Glutamatergic neuron (in vitro differentiated cells): ENCODE measurements around the gene NUMB. TPM values are rescaled to one million over a fixed set of nuclear protein-coding genes. Genes with fewer than 3 reads are reported as not detected.
"Not testable (repeated sequence)": the region's sequence is repeated elsewhere in the genome, so short reads cannot be mapped to it uniquely, and the experiment has no call there.

Experiments
- DNase-seq: peaks from one replicate; pipeline ENCODE4 v3.0.0; 2022
- H3K27ac Mint-ChIP-seq: one replicate; pipeline ENCODE4 v1.8.0; 2020; ENCODE audit warnings: mild to moderate bottlenecking, mixed read lengths, inconsistent platforms; ENCODE audit not compliant: unreplicated experiment
- H3K27me3 Mint-ChIP-seq: one replicate; pipeline ENCODE4 v1.8.0; 2020; ENCODE audit warnings: mild to moderate bottlenecking, moderate library complexity, mixed read lengths, inconsistent platforms; ENCODE audit not compliant: unreplicated experiment
- H3K36me3 Mint-ChIP-seq: one replicate; pipeline ENCODE4 v1.8.0; 2020; ENCODE audit warnings: mild to moderate bottlenecking, mixed read lengths, inconsistent platforms; ENCODE audit not compliant: unreplicated experiment
- H3K4me1 Mint-ChIP-seq: one replicate; pipeline ENCODE4 v1.8.0; 2020; ENCODE audit warnings: mild to moderate bottlenecking, low read depth, mixed read lengths, inconsistent platforms; ENCODE audit not compliant: unreplicated experiment
- H3K4me3 Mint-ChIP-seq: one replicate; pipeline ENCODE4 v1.8.0; 2020; ENCODE audit warnings: mild to moderate bottlenecking, mixed read lengths, inconsistent platforms; ENCODE audit not compliant: unreplicated experiment
- H3K9me3 Mint-ChIP-seq: one replicate; pipeline ENCODE4 v1.8.0; 2020; ENCODE audit warnings: mild to moderate bottlenecking, moderate library complexity, mixed read lengths, inconsistent platforms; ENCODE audit not compliant: unreplicated experiment
- total RNA-seq: library from RNA; stranded (reverse); fragmentation: NEBNext Ultra II Directional; extraction: Animal tissue kit (Norgen Biotek cat#: 25700); gene quantifications from one replicate; pipeline ENCODE4 v1.2.1, GENCODE V29; 2021; ENCODE audit not compliant: unreplicated experiment
- TF ChIP-seq, protein P1 (sequence below): fragments of 200-600 bp; sonication (generic); IDR thresholded peaks from one replicate; pipeline ENCODE4 v1.5.0; 2021; ENCODE audit not compliant: partially characterized antibody, unreplicated experiment

NUMB gene
- total RNA-seq, 1 donor from 2014 or later, result 48.0 TPM

DNA sequence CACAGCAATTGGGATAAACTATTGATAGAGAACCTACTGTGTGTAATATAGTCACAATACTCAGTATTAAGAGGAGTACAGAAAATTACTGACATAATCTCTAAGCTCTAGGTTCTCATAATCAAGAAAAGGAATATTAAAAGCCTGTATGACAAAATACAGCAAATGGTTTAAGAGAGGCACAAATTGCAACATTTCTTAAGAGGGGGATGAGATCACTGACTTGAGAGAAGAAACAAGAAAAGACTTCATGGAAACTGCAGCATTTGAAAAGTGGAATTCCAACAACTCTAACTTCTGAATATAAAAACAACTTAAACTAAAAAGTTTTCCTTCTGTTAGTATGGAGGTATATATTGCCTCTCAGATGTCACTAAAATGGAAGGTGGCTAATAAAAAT, 89.7 kb downstream of the NUMB start:
- H3K27ac Mint-ChIP-seq, result no peak overlapping the region
- no peak overlapping the region for H3K4me3 Mint-ChIP-seq

DNA sequence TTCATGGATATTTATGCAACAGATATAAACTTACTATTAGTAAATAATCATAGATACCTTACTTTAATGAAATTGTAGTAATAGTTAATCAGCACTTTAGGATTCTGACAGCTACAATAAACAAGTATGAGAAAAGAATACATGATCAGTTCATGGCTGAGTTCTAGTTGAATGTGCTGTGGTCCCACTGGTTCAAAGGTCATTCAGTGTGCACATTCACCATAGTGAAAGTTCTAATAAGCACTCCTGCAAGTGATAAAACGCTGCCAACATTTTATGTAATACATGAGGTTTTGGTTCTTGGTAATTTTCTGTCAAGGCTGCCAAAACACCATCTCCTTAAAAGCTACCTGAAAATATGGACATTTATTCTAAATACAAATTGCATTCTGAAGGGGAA, 92.6 kb downstream of the NUMB start:
- H3K4me1 Mint-ChIP-seq, result no peaks in the 10 kb centered on the region
- H3K9me3 Mint-ChIP-seq, result no peaks in the 10 kb centered on the region
- DNase-seq, result no peak
- H3K4me3 Mint-ChIP-seq, result no peak overlapping the region
- H3K27ac Mint-ChIP-seq, result no peak overlapping the region
- no peaks in the 10 kb centered on the region for H3K27me3 Mint-ChIP-seq
- H3K36me3 Mint-ChIP-seq, result peaks cover 5% of the 10 kb centered on the region
- TF ChIP-seq, protein P1, sequence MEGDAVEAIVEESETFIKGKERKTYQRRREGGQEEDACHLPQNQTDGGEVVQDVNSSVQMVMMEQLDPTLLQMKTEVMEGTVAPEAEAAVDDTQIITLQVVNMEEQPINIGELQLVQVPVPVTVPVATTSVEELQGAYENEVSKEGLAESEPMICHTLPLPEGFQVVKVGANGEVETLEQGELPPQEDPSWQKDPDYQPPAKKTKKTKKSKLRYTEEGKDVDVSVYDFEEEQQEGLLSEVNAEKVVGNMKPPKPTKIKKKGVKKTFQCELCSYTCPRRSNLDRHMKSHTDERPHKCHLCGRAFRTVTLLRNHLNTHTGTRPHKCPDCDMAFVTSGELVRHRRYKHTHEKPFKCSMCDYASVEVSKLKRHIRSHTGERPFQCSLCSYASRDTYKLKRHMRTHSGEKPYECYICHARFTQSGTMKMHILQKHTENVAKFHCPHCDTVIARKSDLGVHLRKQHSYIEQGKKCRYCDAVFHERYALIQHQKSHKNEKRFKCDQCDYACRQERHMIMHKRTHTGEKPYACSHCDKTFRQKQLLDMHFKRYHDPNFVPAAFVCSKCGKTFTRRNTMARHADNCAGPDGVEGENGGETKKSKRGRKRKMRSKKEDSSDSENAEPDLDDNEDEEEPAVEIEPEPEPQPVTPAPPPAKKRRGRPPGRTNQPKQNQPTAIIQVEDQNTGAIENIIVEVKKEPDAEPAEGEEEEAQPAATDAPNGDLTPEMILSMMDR, result no peak

More for the DNA sequence above, 89.7 kb downstream of the NUMB start:
- Mint-ChIP-seq H3K4me1 (no peaks in the 10 kb centered on the region), H3K36me3 (no peaks in the 10 kb centered on the region), H3K9me3 (no peaks in the 10 kb centered on the region), H3K27me3 (no peaks in the 10 kb centered on the region)
- DNase-seq, result no peak
- TF ChIP-seq, protein P1, result no peak

DNA sequence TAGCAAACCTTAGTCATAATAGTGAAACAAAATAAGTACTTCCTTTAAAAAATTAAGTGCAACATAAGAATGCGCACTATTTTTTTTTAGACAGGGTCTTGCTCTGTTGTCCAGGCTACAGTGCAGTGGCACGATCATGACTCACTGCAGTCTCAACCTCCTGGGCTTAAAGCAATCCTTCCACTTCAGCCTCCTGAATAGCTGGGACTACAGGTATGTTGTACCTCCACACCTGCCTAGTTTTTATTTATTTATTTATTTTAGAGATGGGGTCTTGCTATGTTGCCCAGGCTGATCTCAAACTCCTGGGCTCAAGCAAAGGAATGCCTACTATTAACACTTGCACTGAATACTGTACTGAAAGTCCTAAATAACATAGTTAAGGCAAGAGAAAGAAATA, 93.8 kb downstream of the NUMB start:
- Mint-ChIP-seq H3K4me1 (no peaks in the 10 kb centered on the region), H3K4me3 (no peak overlapping the region)

DNA sequence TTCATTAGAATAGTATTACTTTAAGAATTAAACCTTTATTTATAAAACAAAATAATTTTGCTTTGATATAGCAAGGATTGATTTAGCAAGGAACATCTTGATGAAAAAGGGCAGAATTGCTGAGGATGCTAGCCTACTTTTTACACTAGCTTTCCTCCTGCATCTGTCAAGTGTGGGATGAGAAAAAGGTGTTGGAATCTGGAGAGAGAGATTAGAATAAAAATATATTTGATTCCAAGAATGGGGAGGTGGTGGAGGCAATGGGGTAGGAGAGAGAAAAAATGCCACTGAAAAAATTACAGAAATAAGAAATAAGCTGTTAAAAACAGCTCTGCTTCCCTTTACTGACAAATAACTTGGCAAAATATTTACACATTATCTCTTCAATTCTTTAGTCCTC, 98.9 kb downstream of the NUMB start:
- H3K27me3 Mint-ChIP-seq, result peaks cover 2% of the 10 kb centered on the region
- H3K4me3 Mint-ChIP-seq, result no peak overlapping the region
- no peaks in the 10 kb centered on the region for H3K9me3 Mint-ChIP-seq
- peaks cover 5% of the 10 kb centered on the region for H3K36me3 Mint-ChIP-seq
- DNase-seq, result no peak
- no peaks in the 10 kb centered on the region for H3K4me1 Mint-ChIP-seq
- H3K27ac Mint-ChIP-seq, result no peak overlapping the region
- TF ChIP-seq, protein P1, result no peak

More for the DNA sequence above, 93.8 kb downstream of the NUMB start:
- Mint-ChIP-seq H3K36me3 (peaks cover 5% of the 10 kb centered on the region), H3K9me3 (no peaks in the 10 kb centered on the region), H3K27me3 (no peaks in the 10 kb centered on the region), H3K27ac (no peak overlapping the region)
- TF ChIP-seq, protein P1, result no peak
- no peak for DNase-seq

DNA sequence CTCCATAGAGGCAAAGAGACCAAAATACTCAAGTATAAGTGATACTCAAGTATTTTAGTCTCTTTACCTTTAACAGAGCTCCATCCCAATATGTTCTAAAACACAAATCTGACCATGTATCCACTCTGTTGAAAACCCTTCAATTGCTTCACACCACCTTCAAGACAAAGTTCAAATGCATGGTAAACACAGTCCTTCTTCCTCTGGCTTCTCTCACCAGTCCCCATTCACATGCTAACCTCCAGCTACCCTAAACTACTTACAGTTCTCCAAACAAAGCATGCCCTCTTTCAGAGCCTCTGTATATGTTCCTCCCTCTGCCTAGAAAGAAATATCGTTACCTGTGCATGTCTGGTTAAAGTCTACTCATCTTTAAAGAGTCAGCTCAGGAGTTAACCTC, 100.2 kb downstream of the NUMB start:
- no peak overlapping the region for H3K4me3 Mint-ChIP-seq
- TF ChIP-seq, protein P1, result no peak
- H3K27ac Mint-ChIP-seq, result no peak overlapping the region
- no peaks in the 10 kb centered on the region for H3K4me1 Mint-ChIP-seq
- H3K27me3 Mint-ChIP-seq, result peaks cover 2% of the 10 kb centered on the region
- H3K36me3 Mint-ChIP-seq, result peaks cover 5% of the 10 kb centered on the region
- no peaks in the 10 kb centered on the region for H3K9me3 Mint-ChIP-seq
- no peak for DNase-seq

DNA sequence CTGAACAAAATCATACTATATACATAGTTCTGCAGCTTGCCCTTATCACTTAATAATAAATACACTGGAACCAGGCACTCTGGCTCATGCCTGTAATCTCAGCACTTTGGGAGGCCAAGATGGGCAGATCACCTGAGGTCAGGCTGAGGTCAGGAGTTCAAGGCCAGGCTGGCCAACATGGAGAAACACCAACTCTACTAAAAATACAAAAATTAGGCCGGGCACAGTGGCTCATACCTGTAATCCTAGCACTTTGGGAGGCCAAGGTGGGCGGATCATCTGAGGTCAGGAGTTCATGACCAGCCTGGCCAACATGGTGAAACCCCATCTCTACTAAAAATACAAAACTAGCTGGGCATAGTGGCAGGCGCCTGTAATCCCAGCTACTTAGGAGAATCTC, 109.3 kb downstream of the NUMB start:
- not testable (repeated sequence) for DNase-seq, H3K4me1 Mint-ChIP-seq, H3K9me3 Mint-ChIP-seq, H3K36me3 Mint-ChIP-seq, H3K27me3 Mint-ChIP-seq, H3K27ac Mint-ChIP-seq, H3K4me3 Mint-ChIP-seq
